ENCODE measurements around the gene B4GALNT3.

B4GALNT3 gene

GRCh38 chr12:509500-509899 is 49.8 kb downstream of the B4GALNT3 start:
- DNase-seq (ENCODE audit: low read depth), result no peak

GRCh38 chr12:510071-510825 is 50.5 kb downstream of the B4GALNT3 start:
- no peak for DNase-seq (ENCODE audit: low read depth)

- no peak for DNase-seq (ENCODE audit: low read depth)
Observed at GRCh38 chr12:512933-513332, 53.2 kb downstream of the B4GALNT3 start.

GRCh38 chr12:513446-513845 is 53.7 kb downstream of the B4GALNT3 start:
- DNase-seq (ENCODE audit: low read depth), result no peak

- no peak for DNase-seq (ENCODE audit: low read depth)
Observed at GRCh38 chr12:517538-517937, 57.8 kb downstream of the B4GALNT3 start.

GRCh38 chr12:520119-520518 is 60.4 kb downstream of the B4GALNT3 start:
- no peak for DNase-seq (ENCODE audit: low read depth)

GRCh38 chr12:522692-523378 is 63.1 kb downstream of the B4GALNT3 start:
- DNase-seq (ENCODE audit: low read depth), result no peak

GRCh38 chr12:524167-524951 is 64.6 kb downstream of the B4GALNT3 start:
- no peak for DNase-seq (ENCODE audit: low read depth)

- DNase-seq (ENCODE audit: low read depth), result no peak
Observed at GRCh38 chr12:526089-526488, 66.3 kb downstream of the B4GALNT3 start.

GRCh38 chr12:527241-527640 is 67.5 kb downstream of the B4GALNT3 start:
- DNase-seq (ENCODE audit: low read depth), result no peak

- DNase-seq (ENCODE audit: low read depth), result no peak
Observed at GRCh38 chr12:527729-528128, 68.0 kb downstream of the B4GALNT3 start.

- DNase-seq (ENCODE audit: low read depth), result no peak
Observed at GRCh38 chr12:530308-530707, 70.6 kb downstream of the B4GALNT3 start.

- DNase-seq (ENCODE audit: low read depth), result no peak
Observed at GRCh38 chr12:530821-531220, 71.1 kb downstream of the B4GALNT3 start.

- no peak for DNase-seq (ENCODE audit: low read depth)
Observed at GRCh38 chr12:531951-532585, 72.3 kb downstream of the B4GALNT3 start.

GRCh38 chr12:532908-533565 is 73.3 kb downstream of the B4GALNT3 start:
- DNase-seq (ENCODE audit: low read depth), result no peak

GRCh38 chr12:533718-534117 is 74.0 kb downstream of the B4GALNT3 start:
- DNase-seq (ENCODE audit: low read depth), result no peak

- DNase-seq (ENCODE audit: low read depth), result no peak
Observed at GRCh38 chr12:534216-534615, 74.5 kb downstream of the B4GALNT3 start.

GRCh38 chr12:535396-535795 is 75.7 kb downstream of the B4GALNT3 start:
- no peak for DNase-seq (ENCODE audit: low read depth)

- no peak for DNase-seq (ENCODE audit: low read depth)
Observed at GRCh38 chr12:536751-537245, 77.1 kb downstream of the B4GALNT3 start.

GRCh38 chr12:537772-538171 is 78.0 kb downstream of the B4GALNT3 start:
- DNase-seq (ENCODE audit: low read depth), result no peak

GRCh38 chr12:538731-539539 is 79.2 kb downstream of the B4GALNT3 start:
- DNase-seq (ENCODE audit: low read depth), result no peak
